Measurements from ENCODE around the gene PROSER2.

DNA sequence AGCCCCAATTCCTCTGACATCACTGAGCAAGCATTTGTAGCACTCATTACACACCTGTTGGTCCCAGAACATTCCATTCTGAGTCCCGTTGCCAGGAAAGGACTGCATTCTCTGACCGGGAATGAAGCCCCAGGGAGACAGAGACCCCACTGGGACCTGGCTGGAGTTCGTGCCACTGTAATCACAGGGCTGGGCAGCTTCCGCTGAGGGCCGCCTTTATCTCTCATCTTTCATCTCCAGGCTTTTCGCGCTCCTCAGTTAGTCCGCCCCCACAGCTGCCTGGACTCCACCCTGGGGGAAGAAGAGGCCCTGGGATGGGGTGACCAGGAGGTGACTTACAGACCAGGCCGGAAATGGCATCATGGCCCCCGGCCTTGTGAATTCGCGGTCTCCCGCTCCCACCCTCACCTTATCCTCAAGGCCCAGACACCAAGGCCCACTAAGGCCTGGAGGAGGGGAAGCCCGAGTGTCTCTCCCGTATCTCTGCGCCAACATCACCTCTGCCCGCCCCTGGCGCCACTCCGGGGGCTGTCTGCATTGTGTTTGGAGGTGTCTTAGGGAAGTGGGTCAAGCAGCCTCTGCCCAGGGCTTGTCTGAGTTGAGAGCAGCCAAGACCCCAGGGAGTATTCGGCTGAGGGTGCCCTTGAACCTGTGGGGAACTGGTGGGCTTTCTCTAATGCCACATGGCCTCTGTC is 75.4 kb downstream of the PROSER2 start:
- TF ChIP-seq, protein P1, sequence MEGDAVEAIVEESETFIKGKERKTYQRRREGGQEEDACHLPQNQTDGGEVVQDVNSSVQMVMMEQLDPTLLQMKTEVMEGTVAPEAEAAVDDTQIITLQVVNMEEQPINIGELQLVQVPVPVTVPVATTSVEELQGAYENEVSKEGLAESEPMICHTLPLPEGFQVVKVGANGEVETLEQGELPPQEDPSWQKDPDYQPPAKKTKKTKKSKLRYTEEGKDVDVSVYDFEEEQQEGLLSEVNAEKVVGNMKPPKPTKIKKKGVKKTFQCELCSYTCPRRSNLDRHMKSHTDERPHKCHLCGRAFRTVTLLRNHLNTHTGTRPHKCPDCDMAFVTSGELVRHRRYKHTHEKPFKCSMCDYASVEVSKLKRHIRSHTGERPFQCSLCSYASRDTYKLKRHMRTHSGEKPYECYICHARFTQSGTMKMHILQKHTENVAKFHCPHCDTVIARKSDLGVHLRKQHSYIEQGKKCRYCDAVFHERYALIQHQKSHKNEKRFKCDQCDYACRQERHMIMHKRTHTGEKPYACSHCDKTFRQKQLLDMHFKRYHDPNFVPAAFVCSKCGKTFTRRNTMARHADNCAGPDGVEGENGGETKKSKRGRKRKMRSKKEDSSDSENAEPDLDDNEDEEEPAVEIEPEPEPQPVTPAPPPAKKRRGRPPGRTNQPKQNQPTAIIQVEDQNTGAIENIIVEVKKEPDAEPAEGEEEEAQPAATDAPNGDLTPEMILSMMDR (IDR thresholded peaks at IDR 0.05; ENCODE audit: low read depth, low read length, missing input control) = no peak
- TF ChIP-seq HNF4A (conservative IDR thresholded peaks at IDR 0.05) (peak; percentile 58 to 74), FOXA1 (IDR thresholded peaks at IDR 0.05) (peak; percentile 54)
- TF ChIP-seq, protein P2, sequence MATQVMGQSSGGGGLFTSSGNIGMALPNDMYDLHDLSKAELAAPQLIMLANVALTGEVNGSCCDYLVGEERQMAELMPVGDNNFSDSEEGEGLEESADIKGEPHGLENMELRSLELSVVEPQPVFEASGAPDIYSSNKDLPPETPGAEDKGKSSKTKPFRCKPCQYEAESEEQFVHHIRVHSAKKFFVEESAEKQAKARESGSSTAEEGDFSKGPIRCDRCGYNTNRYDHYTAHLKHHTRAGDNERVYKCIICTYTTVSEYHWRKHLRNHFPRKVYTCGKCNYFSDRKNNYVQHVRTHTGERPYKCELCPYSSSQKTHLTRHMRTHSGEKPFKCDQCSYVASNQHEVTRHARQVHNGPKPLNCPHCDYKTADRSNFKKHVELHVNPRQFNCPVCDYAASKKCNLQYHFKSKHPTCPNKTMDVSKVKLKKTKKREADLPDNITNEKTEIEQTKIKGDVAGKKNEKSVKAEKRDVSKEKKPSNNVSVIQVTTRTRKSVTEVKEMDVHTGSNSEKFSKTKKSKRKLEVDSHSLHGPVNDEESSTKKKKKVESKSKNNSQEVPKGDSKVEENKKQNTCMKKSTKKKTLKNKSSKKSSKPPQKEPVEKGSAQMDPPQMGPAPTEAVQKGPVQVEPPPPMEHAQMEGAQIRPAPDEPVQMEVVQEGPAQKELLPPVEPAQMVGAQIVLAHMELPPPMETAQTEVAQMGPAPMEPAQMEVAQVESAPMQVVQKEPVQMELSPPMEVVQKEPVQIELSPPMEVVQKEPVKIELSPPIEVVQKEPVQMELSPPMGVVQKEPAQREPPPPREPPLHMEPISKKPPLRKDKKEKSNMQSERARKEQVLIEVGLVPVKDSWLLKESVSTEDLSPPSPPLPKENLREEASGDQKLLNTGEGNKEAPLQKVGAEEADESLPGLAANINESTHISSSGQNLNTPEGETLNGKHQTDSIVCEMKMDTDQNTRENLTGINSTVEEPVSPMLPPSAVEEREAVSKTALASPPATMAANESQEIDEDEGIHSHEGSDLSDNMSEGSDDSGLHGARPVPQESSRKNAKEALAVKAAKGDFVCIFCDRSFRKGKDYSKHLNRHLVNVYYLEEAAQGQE (IDR thresholded peaks at IDR 0.05) = peak; percentile 84

Measured in liver (tissue), 3 donors.